HepG2 (cell line): ENCODE results near the gene CYSLTR2. TPM values are rescaled to one million over a fixed set of nuclear protein-coding genes. Genes with fewer than 3 reads are reported as not detected.

Source experiments
- ATAC-seq: fragments of 200-7000 bp; cut with Tn5 transposase; 3 replicates; pipeline ENCODE4 v1.9.1; 2020; ENCODE audit warnings: mild to moderate bottlenecking, moderate library complexity
- BruUV-seq: library from RNA; stranded (reverse); fragments of 400-500 nt; replicated peaks from 2 replicates; lab custom pipeline; 2021; lab: Mats Ljungman, UMichigan
- CTCF ChIA-PET: fragments of 300-600 bp; formaldehyde crosslinking; extraction: SDS; loops from one replicate; lab custom pipeline; 2021; ENCODE audit warnings: low total read pairs, inconsistent platforms, low intra/inter-chr PET ratio; lab: Yijun Ruan, JAX
- POLR2A ChIA-PET: fragments of 350-600 bp; sonication (Branson Sonifier 250); formaldehyde crosslinking; loops from one replicate; lab custom pipeline; 2020; ENCODE audit warnings: antibody characterized with exemption, inconsistent platforms; lab: Yijun Ruan, JAX
- DNase-seq: peaks from one replicate; pipeline ENCODE4 v3.0.0-alpha.2; 2015; ENCODE audit warnings: low spot score
- FAIRE-seq: peaks from 3 replicates; lab custom pipeline; 2011; peaks lifted over from hg19 to GRCh38; lab: Jason Lieb, UNC
- H2AFZ ChIP-seq: one replicate; pipeline ENCODE4 v1.6.1; 2011; ENCODE audit warnings: low read length, inconsistent platforms
- H3K27ac ChIP-seq: fragments of 300-600 bp; 3 replicates; pipeline ENCODE4 v1.8.0; 2011; ENCODE audit warnings: mixed run types, mild to moderate bottlenecking, mixed read lengths, low read length, inconsistent platforms; ENCODE audit not compliant: insufficient read depth; ENCODE audit errors: extremely low read length
- H3K27me3 ChIP-seq, 2 experiments: fragments of 200-600 bp in 1 of 2; 2 replicates in 1 of 2; 3 replicates in 1 of 2; pipeline versions ENCODE4 v1.6.0 to v1.8.0; 2011; ENCODE audit warnings: low read length in 2 of 2, mild to moderate bottlenecking in 2 of 2, moderate library complexity in 2 of 2, inconsistent platforms in 1 of 2; ENCODE audit not compliant: insufficient read depth in 2 of 2, control insufficient read depth in 1 of 2
- H3K36me3 ChIP-seq, 2 experiments: fragments of 200-600 bp in 1 of 2; replicated peaks in 1 of 2; 2 replicates in 1 of 2; 3 replicates in 1 of 2; pipeline versions ENCODE4 v1.5.1 to v1.8.0; 2011; ENCODE audit warnings: low read length in 2 of 2, inconsistent platforms in 1 of 2; ENCODE audit not compliant: insufficient read depth in 2 of 2, control insufficient read depth in 1 of 2
- H3K4me1 ChIP-seq: 2 replicates; pipeline ENCODE4 v1.5.1; 2012; ENCODE audit warnings: low read length, inconsistent platforms; ENCODE audit not compliant: insufficient read depth
- H3K4me2 ChIP-seq: 2 replicates; pipeline ENCODE4 v1.6.0; 2011; ENCODE audit warnings: low read depth, low read length, inconsistent platforms
- H3K4me3 ChIP-seq, 3 experiments: fragments of 200-600 bp in 1 of 3; sonication (generic), shearing (Covaris generic) in 1 of 3; replicated peaks in 1 of 3; 2 replicates each; pipeline ENCODE4 v1.5.1; 2011 to 2016; ENCODE audit warnings: low read length in 3 of 3, inconsistent platforms in 2 of 3, low read depth in 2 of 3, mild to moderate bottlenecking in 2 of 3, control low read depth in 1 of 3, mixed read lengths in 1 of 3; ENCODE audit not compliant: insufficient read depth in 1 of 3
- H3K79me2 ChIP-seq: one replicate; pipeline ENCODE4 v1.6.1; 2011; ENCODE audit warnings: low read length, inconsistent platforms; ENCODE audit not compliant: insufficient read depth
- H3K9ac ChIP-seq: 2 replicates; pipeline ENCODE4 v1.6.0; 2011; ENCODE audit warnings: mild to moderate bottlenecking, low read depth, low read length, inconsistent platforms; ENCODE audit not compliant: insufficient read depth
- H3K9me3 ChIP-seq: 2 replicates; pipeline ENCODE4 v1.5.1; 2012; ENCODE audit warnings: mild to moderate bottlenecking, low read length
- H4K20me1 ChIP-seq: 2 replicates; pipeline ENCODE4 v1.6.0; 2011; ENCODE audit warnings: inconsistent platforms, mild to moderate bottlenecking, low read length, moderate library complexity; ENCODE audit not compliant: insufficient read depth
- ATF2 ChIP-seq: sonication (generic); formaldehyde crosslinking; IDR thresholded peaks from 2 replicates; pipeline ENCODE4 v1.4.0; 2020; ENCODE audit warnings: missing genetic modification reagents
- DDIT3 ChIP-seq: sonication (generic); formaldehyde crosslinking; IDR thresholded peaks from 2 replicates; pipeline ENCODE4 v1.4.0; 2020; ENCODE audit warnings: mild to moderate bottlenecking, missing genetic modification reagents
- MAFK ChIP-seq, 2 experiments: IDR thresholded peaks in 1 of 2; conservative IDR thresholded peaks in 1 of 2; 2 replicates each; pipeline ENCODE4 v1.6.1; 2011; ENCODE audit warnings: improper control_type of control experiment in 2 of 2, low read length in 2 of 2
- U2AF1 ChIP-seq: fragments of 200-400 bp; formaldehyde crosslinking; optimal IDR thresholded peaks from 2 replicates; pipeline ENCODE3; 2017; ENCODE audit warnings: mild to moderate bottlenecking, low read depth, low read length
- ZBED4 ChIP-seq: sonication (generic); formaldehyde crosslinking; IDR thresholded peaks from 2 replicates; pipeline ENCODE4 v1.4.0; 2020; ENCODE audit warnings: missing genetic modification reagents, borderline replicate concordance
- ZHX1 ChIP-seq: sonication (generic); formaldehyde crosslinking; IDR thresholded peaks from 2 replicates; pipeline ENCODE4 v1.8.1; 2022; ENCODE audit warnings: low read depth, mild to moderate bottlenecking, missing genetic modification reagents
- ZNF512B ChIP-seq: sonication (generic); formaldehyde crosslinking; IDR thresholded peaks from 2 replicates; pipeline ENCODE4 v1.5.1; 2020; ENCODE audit warnings: missing genetic modification reagents, mild to moderate bottlenecking, borderline replicate concordance
- ZNF607 ChIP-seq: sonication (generic); formaldehyde crosslinking; IDR thresholded peaks from 2 replicates; pipeline ENCODE4 v1.5.1; 2020; ENCODE audit warnings: missing genetic modification reagents, mild to moderate bottlenecking, borderline replicate concordance
- ZNF770 ChIP-seq: sonication (generic); formaldehyde crosslinking; IDR thresholded peaks from 2 replicates; pipeline ENCODE4 v1.5.0; 2020; ENCODE audit warnings: mild to moderate bottlenecking, missing genetic modification reagents
- WGBS: methylation state at CpG from one replicate; pipeline ENCODE4 v1.1.6; 2017; ENCODE audit warnings: low lambda C conversion rate; 5-methylcytosine and 5-hydroxymethylcytosine counted together
- in situ Hi-C: cut with HindIII; loops from 2 replicates; pipeline ENCODE4 v1.10.0; 2017; ENCODE audit warnings: low pct_unique_long_range_greater_than_20kb; ENCODE audit not compliant: extremely low pct_ligation_motif_present
- intact Hi-C: fragments of 100-400 bp; cut with micrococcal nuclease; formaldehyde crosslinking; loops from one replicate; pipeline ENCODE4 v1.10.0; 2022; ENCODE audit not compliant: unreplicated experiment
- polyA plus RNA-seq, 8 experiments: library from polyadenylated mRNA; depleted of rRNA in 3 of 8; stranded (reverse) in 7 of 8; unstranded in 1 of 8; fragments of >200 nt; fragmentation: Illumina TruSeq in 4 of 8; extraction: Trizol in 4 of 8; gene quantifications; 2 replicates each; pipeline versions ENCODE4 v1.2.1 to v1.2.3, GENCODE V29; 2011 to 2016; ENCODE audit warnings: low read depth in 4 of 8, missing spikeins in 1 of 8, mixed read lengths in 1 of 8; ENCODE audit not compliant: insufficient read depth in 1 of 8
- total RNA-seq, 5 experiments: library from RNA; depleted of rRNA; stranded (reverse); fragments of >200 nt; fragmentation: Illumina TruSeq; extraction: Trizol; gene quantifications; 2 replicates each; pipeline ENCODE4 v1.2.3, GENCODE V29; 2016; ENCODE audit warnings: low read depth in 1 of 5

The CYSLTR2 gene
- total and polyA plus RNA-seq, 2 of the 13 experiments (the other 11 are each of a cell fraction or from before 2014, with no cell fraction given), result not detected

- ChIA-PET CTCF (no interaction called here), POLR2A (no interaction called here)
- Histone ChIP-seq H3K27me3 (peaks cover 0 to 2% of the 10 kb centered on the region in 2 experiments; a peak in 2 of 5 replicates), H3K4me3 (no peak overlapping the region), H3K27ac (no peak overlapping the region), H3K9ac (no peak overlapping the region), H4K20me1 (no peaks in the 10 kb centered on the region), H2AFZ (no peak overlapping the region), H3K4me1 (no peaks in the 10 kb centered on the region), H3K36me3 (no peaks in the 10 kb centered on the region), H3K79me2 (no peaks in the 10 kb centered on the region), H3K4me2 (no peak overlapping the region), H3K9me3 (no peaks in the 10 kb centered on the region; the same call in 1 of the 2 replicates)
- ATAC-seq, result no peak
- intact Hi-C loops (no loop called here), in situ Hi-C loops (no loop called here)
- no peak for FAIRE-seq
- no TSS peak for BruUV-seq
- no peak for DNase-seq
- no CpG with 5 or more reads among the region's 1 CpG for WGBS
- TF ChIP-seq ZNF512B (CRISPR knock-in tag) (no peak), U2AF1 (no peak), ZHX1 (CRISPR knock-in tag) (no peak), ATF2 (CRISPR knock-in tag) (no peak), ZNF607 (CRISPR knock-in tag) (no peak), DDIT3 (CRISPR knock-in tag) (no peak), ZBED4 (CRISPR knock-in tag) (no peak), MAFK (conservative IDR thresholded peaks at IDR 0.05 in 1 of 2, IDR thresholded peaks at IDR 0.05 in 1 of 2; ENCODE audit: low read length in 2 of 2) (no peak), ZNF770 (no peak)
These were observed 21.5 kb downstream of the CYSLTR2 start for GRCh38 chr13:48675247-48675646.
